ENCODE measurements around the gene DNAJC21. TPM values are rescaled to one million over a fixed set of nuclear protein-coding genes. Genes with fewer than 3 reads are reported as not detected.

Gene DNAJC21
- total RNA-seq, 1 donor from 2014 or later = 37.0 TPM

DNA sequence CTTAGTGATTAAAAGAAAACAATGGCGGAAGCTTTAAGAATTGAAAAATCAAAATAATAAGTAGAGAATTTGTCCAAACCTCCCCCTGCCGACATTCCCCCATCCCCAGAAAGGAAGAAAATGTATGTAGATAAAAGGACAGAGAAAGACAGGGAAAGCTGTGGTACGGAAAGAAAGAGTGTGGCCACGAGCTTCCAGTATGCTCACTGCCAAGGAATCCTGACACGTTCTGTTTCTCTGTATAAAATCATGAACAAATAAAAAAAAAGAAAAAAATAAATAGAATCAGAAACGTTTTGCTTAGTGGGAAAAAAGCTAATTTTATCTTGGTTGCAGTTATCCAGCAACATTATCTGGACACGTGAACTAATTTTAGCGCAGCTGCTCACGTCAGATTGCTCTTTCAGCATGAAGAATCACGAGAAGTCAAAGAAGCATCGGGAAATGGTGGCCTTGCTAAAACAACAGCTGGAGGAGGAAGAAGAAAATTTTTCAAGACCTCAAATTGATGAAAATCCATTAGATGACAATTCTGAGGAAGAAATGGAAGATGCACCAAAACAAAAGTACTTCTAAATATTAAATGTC is 15.2 kb downstream of the DNAJC21 start:
- TF ChIP-seq, protein P1, sequence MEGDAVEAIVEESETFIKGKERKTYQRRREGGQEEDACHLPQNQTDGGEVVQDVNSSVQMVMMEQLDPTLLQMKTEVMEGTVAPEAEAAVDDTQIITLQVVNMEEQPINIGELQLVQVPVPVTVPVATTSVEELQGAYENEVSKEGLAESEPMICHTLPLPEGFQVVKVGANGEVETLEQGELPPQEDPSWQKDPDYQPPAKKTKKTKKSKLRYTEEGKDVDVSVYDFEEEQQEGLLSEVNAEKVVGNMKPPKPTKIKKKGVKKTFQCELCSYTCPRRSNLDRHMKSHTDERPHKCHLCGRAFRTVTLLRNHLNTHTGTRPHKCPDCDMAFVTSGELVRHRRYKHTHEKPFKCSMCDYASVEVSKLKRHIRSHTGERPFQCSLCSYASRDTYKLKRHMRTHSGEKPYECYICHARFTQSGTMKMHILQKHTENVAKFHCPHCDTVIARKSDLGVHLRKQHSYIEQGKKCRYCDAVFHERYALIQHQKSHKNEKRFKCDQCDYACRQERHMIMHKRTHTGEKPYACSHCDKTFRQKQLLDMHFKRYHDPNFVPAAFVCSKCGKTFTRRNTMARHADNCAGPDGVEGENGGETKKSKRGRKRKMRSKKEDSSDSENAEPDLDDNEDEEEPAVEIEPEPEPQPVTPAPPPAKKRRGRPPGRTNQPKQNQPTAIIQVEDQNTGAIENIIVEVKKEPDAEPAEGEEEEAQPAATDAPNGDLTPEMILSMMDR (IDR thresholded peaks at IDR 0.05; ENCODE audit: insufficient read depth, low read length, poor library complexity, severe bottlenecking) = no peak
- DNase-seq (ENCODE audit: low read depth) = no peak
- no peaks in the 10 kb centered on the region for H3K36me3 ChIP-seq (ENCODE audit: control insufficient read depth, insufficient read depth, low read length)
- no peaks in the 10 kb centered on the region for H3K27me3 ChIP-seq (ENCODE audit: control insufficient read depth, insufficient read depth, low read length)
- no peak overlapping the region for H3K4me3 ChIP-seq (ENCODE audit: low read depth, low read length)

DNA sequence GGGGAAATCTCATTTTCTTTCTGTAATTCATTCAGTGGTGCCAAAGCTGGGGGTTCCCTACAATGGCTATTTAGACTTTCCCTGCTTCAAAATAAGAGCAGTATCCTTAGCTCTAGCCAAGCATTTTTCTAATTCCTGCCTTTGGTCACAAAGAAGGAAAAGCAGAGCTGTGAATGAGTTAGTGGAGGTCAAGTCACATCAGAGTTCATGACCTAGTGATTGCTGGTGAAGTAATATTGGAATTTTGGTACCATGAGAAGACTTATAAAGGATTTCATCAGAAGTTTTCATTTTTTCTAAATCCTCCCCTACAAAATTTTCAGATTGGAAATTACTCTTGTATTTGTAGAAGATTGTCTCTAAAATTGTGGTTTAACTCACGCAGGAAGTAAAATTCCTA is 28.0 kb downstream of the DNAJC21 start:
- H3K27me3 ChIP-seq (ENCODE audit: control insufficient read depth, insufficient read depth, low read length) = no peaks in the 10 kb centered on the region
- TF ChIP-seq, protein P1 (IDR thresholded peaks at IDR 0.05; ENCODE audit: insufficient read depth, low read length, poor library complexity, severe bottlenecking) = no peak
- H3K36me3 ChIP-seq (ENCODE audit: control insufficient read depth, insufficient read depth, low read length) = no peaks in the 10 kb centered on the region
- no peak for DNase-seq (ENCODE audit: low read depth)
- no peak overlapping the region for H3K4me3 ChIP-seq (ENCODE audit: low read depth, low read length)

GRCh38 chr5:34957857-34958690 is 28.7 kb downstream of the DNAJC21 start:
- no peaks in the 10 kb centered on the region for H3K36me3 ChIP-seq (ENCODE audit: control insufficient read depth, insufficient read depth, low read length)
- TF ChIP-seq, protein P1 (IDR thresholded peaks at IDR 0.05; ENCODE audit: insufficient read depth, low read length, poor library complexity, severe bottlenecking) = peak; percentile 73
- no peak overlapping the region for H3K4me3 ChIP-seq (ENCODE audit: low read depth, low read length)
- DNase-seq (ENCODE audit: low read depth) = no peak
- H3K27me3 ChIP-seq (ENCODE audit: control insufficient read depth, insufficient read depth, low read length) = no peaks in the 10 kb centered on the region

GRCh38 chr5:34959323-34959722 is 30.0 kb downstream of the DNAJC21 start:
- DNase-seq (ENCODE audit: low read depth) = peak; percentile 77
- Histone ChIP-seq H3K27me3 (ENCODE audit: control insufficient read depth, insufficient read depth, low read length) (no peaks in the 10 kb centered on the region), H3K36me3 (ENCODE audit: control insufficient read depth, insufficient read depth, low read length) (no peaks in the 10 kb centered on the region), H3K4me3 (ENCODE audit: low read depth, low read length) (no peak overlapping the region)
- TF ChIP-seq, protein P1 (IDR thresholded peaks at IDR 0.05; ENCODE audit: insufficient read depth, low read length, poor library complexity, severe bottlenecking) = no peak

GRCh38 chr5:34967540-34967939 is 38.2 kb downstream of the DNAJC21 start:
- TF ChIP-seq, protein P1 (IDR thresholded peaks at IDR 0.05; ENCODE audit: insufficient read depth, low read length, poor library complexity, severe bottlenecking) = no peak
- no peak for DNase-seq (ENCODE audit: low read depth)
- Histone ChIP-seq H3K36me3 (ENCODE audit: control insufficient read depth, insufficient read depth, low read length) (peaks cover 2% of the 10 kb centered on the region), H3K4me3 (ENCODE audit: low read depth, low read length) (no peak overlapping the region), H3K27me3 (ENCODE audit: control insufficient read depth, insufficient read depth, low read length) (no peaks in the 10 kb centered on the region)

Measured in kidney epithelial cell (primary cell).